Fibroblast of lung (primary cell): ENCODE results near the gene ATXN7L1. TPM values are rescaled to one million over a fixed set of nuclear protein-coding genes. Genes with fewer than 3 reads are reported as not detected.
A peak's percentile ranks its signal among the peaks of the same experiment; 100 is the strongest.

ENCODE experiments used
- DNase-seq, 2 donors: peaks; one replicate each; pipeline versions ENCODE4 v3.0.0 to v3.0.0-alpha.2; 2010; ENCODE audit warnings: low read depth in 2 of 2
- H2AFZ ChIP-seq: 2 replicates; pipeline ENCODE4 v1.5.1; 2012; ENCODE audit warnings: low read length, control low read depth, inconsistent platforms
- H3K27ac ChIP-seq: 2 replicates; pipeline ENCODE4 v1.5.1; 2011; ENCODE audit warnings: low read length, control low read depth; ENCODE audit not compliant: insufficient read depth
- H3K27me3 ChIP-seq: 2 replicates; pipeline ENCODE4 v1.5.1; 2011; ENCODE audit warnings: mild to moderate bottlenecking, low read length; ENCODE audit not compliant: control insufficient read depth, insufficient read depth
- H3K36me3 ChIP-seq: 2 replicates; pipeline ENCODE4 v1.5.1; 2011; ENCODE audit warnings: low read length; ENCODE audit not compliant: control insufficient read depth, insufficient read depth
- H3K4me1 ChIP-seq: 2 replicates; pipeline ENCODE4 v1.5.1; 2011; ENCODE audit warnings: low read length; ENCODE audit not compliant: control insufficient read depth, insufficient read depth; ENCODE audit errors: extremely low read depth
- H3K4me2 ChIP-seq: 2 replicates; pipeline ENCODE4 v1.5.1; 2011; ENCODE audit warnings: low read length, control low read depth; ENCODE audit not compliant: insufficient read depth; ENCODE audit errors: extremely low read depth
- H3K4me3 ChIP-seq, 4 experiments: fragments of 200-600 bp in 1 of 4; sonication (generic) in 1 of 4; replicated peaks in 1 of 4; 2 replicates each; pipeline ENCODE4 v1.5.1; 2011 to 2016; ENCODE audit warnings: low read length in 4 of 4, low read depth in 3 of 4, mild to moderate bottlenecking in 3 of 4, control low read depth in 2 of 4, inconsistent platforms in 1 of 4, mixed read lengths in 1 of 4; ENCODE audit not compliant: insufficient read depth in 1 of 4; ENCODE audit errors: control extremely low read depth in 1 of 4
- H3K79me2 ChIP-seq: 2 replicates; pipeline ENCODE4 v1.5.1; 2012; ENCODE audit warnings: mild to moderate bottlenecking, low read length, inconsistent platforms; ENCODE audit not compliant: control insufficient read depth, insufficient read depth
- H3K9ac ChIP-seq: 2 replicates; pipeline ENCODE4 v1.5.1; 2011; ENCODE audit warnings: mild to moderate bottlenecking, low read length, control low read depth; ENCODE audit not compliant: insufficient read depth
- H3K9me3 ChIP-seq: 2 replicates; pipeline ENCODE4 v1.5.1; 2012; ENCODE audit warnings: low read depth, low read length; ENCODE audit not compliant: control insufficient read depth, insufficient read depth
- H4K20me1 ChIP-seq: 2 replicates; pipeline ENCODE4 v1.5.1; 2011; ENCODE audit warnings: low read length; ENCODE audit not compliant: control insufficient read depth, insufficient read depth; ENCODE audit errors: extremely low read depth
- EZH2 ChIP-seq: IDR thresholded peaks from 2 replicates; pipeline ENCODE4 v1.5.1; 2012; ENCODE audit warnings: low read length, control low read depth, mild to moderate bottlenecking; ENCODE audit errors: missing control alignments
- polyA plus RNA-seq, 2 donors: library from polyadenylated mRNA; depleted of rRNA in 1 of 2; stranded (reverse) in 1 of 2; unstranded in 1 of 2; fragments of >200 nt; gene quantifications; 2 replicates each; pipeline ENCODE4 v1.2.1, GENCODE V29; 2011 to 2012; ENCODE audit warnings: missing spikeins in 1 of 2
- total RNA-seq: library from RNA; depleted of rRNA; stranded (reverse); fragments of >200 nt; gene quantifications from 2 replicates; pipeline ENCODE4 v1.2.1, GENCODE V29; 2014
- TF ChIP-seq, protein P1 (sequence below), 2 donors: IDR thresholded peaks in 1 of 2; conservative IDR thresholded peaks in 1 of 2; 1 replicate in 1 of 2; 2 replicates in 1 of 2; pipeline ENCODE4 v1.5.1; 2011 to 2012; ENCODE audit warnings: low read length in 2 of 2, control low read depth in 1 of 2, inconsistent platforms in 1 of 2, low read depth in 1 of 2, mild to moderate bottlenecking in 1 of 2

Gene ATXN7L1
- total and polyA plus RNA-seq, 2 donors (not counting 1 experiment from before 2014, with no cell fraction given) = 5.1 to 9.4 TPM

DNA sequence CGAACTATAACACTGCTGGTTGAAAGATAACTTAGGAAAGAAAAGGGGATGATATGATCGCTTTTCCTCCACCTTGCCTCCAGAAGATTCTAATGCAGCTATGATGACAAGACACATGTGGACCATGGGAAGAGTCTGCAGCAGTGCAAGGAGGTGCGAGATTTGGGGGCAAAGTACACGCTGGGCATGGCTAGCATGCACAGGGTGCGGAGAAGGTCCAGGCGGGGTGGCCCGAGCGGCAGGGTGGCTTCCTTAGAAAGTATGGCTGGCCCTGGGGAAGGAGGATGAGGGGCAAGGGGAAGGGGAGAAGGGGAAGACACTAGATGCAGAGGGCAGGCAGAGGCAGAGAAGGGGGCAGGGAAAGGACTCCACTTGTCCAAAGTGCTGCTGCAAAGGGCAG, 15.6 kb downstream of the ATXN7L1 start:
- no peaks in the 10 kb centered on the region for H3K27me3 ChIP-seq
- no peaks in the 10 kb centered on the region for H3K79me2 ChIP-seq
- H3K4me3 ChIP-seq = no peak overlapping the region
- no peaks in the 10 kb centered on the region for H3K4me1 ChIP-seq
- no peaks in the 10 kb centered on the region for H3K9me3 ChIP-seq
- no peaks in the 10 kb centered on the region for H3K36me3 ChIP-seq
- no peak overlapping the region for H3K9ac ChIP-seq
- TF ChIP-seq, protein P1, sequence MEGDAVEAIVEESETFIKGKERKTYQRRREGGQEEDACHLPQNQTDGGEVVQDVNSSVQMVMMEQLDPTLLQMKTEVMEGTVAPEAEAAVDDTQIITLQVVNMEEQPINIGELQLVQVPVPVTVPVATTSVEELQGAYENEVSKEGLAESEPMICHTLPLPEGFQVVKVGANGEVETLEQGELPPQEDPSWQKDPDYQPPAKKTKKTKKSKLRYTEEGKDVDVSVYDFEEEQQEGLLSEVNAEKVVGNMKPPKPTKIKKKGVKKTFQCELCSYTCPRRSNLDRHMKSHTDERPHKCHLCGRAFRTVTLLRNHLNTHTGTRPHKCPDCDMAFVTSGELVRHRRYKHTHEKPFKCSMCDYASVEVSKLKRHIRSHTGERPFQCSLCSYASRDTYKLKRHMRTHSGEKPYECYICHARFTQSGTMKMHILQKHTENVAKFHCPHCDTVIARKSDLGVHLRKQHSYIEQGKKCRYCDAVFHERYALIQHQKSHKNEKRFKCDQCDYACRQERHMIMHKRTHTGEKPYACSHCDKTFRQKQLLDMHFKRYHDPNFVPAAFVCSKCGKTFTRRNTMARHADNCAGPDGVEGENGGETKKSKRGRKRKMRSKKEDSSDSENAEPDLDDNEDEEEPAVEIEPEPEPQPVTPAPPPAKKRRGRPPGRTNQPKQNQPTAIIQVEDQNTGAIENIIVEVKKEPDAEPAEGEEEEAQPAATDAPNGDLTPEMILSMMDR (conservative IDR thresholded peaks at IDR 0.05 in 1 of 2, IDR thresholded peaks at IDR 0.05 in 1 of 2; ENCODE audit: low read depth in 1 of 2, low read length in 2 of 2) = no peak
- no peak for TF ChIP-seq EZH2
- H2AFZ ChIP-seq = no peak overlapping the region
- no peak for DNase-seq
- no peak overlapping the region for H3K27ac ChIP-seq
- no peaks in the 10 kb centered on the region for H4K20me1 ChIP-seq
- no peak overlapping the region for H3K4me2 ChIP-seq

DNA sequence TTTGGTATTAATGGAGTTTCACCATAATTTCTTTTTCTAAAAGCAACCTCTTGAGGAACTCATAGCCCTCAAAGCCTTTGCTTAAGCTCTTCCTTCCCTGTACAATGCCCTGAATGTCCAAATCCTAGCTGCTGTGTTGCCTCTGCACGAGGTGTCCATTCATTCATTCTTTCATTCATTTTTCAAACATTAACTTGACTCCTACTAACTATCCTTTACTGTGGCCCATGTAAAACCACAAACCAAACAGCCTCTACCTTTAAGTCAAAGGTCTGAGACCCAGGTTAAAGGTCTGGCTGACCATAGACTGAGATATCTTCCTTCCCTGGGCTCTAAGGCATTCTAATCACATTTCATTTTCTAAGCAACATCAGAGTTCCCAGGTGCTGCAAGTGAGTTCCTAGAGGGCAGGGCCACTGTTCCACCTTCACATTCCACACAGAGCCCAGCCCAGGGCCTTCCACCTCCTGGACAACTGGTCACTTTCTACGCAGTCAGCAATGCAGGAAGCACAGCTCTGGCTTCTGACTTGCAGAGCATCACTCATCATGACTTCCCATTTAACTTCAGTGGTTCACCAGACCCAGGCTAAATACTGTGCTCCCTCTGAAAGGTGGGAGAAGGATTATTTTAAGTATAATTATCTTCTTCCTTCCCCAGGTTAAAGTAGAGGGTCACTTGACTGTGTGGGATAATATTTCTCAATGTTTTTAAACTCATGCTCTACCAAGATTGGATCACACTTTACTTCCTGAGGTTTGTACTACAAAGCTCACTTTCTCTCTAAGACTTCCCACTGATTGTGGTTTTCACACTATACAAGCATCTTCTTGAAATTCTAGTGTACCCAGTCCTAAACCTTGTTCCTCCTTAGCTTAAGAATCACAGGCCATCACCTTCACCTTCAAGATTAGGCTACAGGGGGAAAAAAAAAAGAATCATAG, 19.1 kb downstream of the ATXN7L1 start:
- H3K4me2 ChIP-seq = no peak overlapping the region
- H3K36me3 ChIP-seq = no peaks in the 10 kb centered on the region
- no peaks in the 10 kb centered on the region for H4K20me1 ChIP-seq
- H2AFZ ChIP-seq = no peak overlapping the region
- H3K9ac ChIP-seq = no peak overlapping the region
- no peaks in the 10 kb centered on the region for H3K27me3 ChIP-seq
- no peak for DNase-seq
- H3K79me2 ChIP-seq = no peaks in the 10 kb centered on the region
- no peak overlapping the region for H3K4me3 ChIP-seq
- H3K9me3 ChIP-seq = no peaks in the 10 kb centered on the region
- TF ChIP-seq, protein P1 (conservative IDR thresholded peaks at IDR 0.05 in 1 of 2, IDR thresholded peaks at IDR 0.05 in 1 of 2; ENCODE audit: low read depth in 1 of 2, low read length in 2 of 2) = no peak
- no peak for TF ChIP-seq EZH2
- H3K27ac ChIP-seq = no peak overlapping the region
- peaks cover 6% of the 10 kb centered on the region for H3K4me1 ChIP-seq

DNA sequence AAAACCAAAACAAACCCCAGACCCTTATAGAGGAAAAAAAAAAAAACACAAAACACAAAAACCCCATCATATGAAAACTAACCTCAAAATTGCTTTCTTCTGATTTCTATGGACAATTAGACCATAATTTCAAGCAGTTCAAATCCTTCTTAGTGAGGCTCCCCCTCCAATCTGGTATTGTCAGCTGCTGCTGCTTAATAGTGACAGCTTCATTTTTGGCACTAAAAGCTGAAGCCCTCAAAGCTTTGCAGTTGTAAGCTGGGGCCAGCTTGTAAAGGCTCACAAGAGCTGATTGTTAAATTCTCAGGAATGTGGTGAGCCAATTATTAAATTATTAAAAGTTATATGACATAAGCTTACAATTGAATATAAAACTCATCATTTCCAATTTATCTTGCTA, 21.9 kb downstream of the ATXN7L1 start:
- H3K9ac ChIP-seq = no peak overlapping the region
- no peaks in the 10 kb centered on the region for H3K36me3 ChIP-seq
- no peaks in the 10 kb centered on the region for H3K79me2 ChIP-seq
- H4K20me1 ChIP-seq = no peaks in the 10 kb centered on the region
- H2AFZ ChIP-seq = no peak overlapping the region
- H3K4me1 ChIP-seq = peaks cover 9% of the 10 kb centered on the region
- H3K9me3 ChIP-seq = no peaks in the 10 kb centered on the region
- DNase-seq = no peak
- no peak overlapping the region for H3K27ac ChIP-seq
- H3K4me3 ChIP-seq = no peak overlapping the region
- TF ChIP-seq EZH2 = no peak
- TF ChIP-seq, protein P1 (conservative IDR thresholded peaks at IDR 0.05 in 1 of 2, IDR thresholded peaks at IDR 0.05 in 1 of 2; ENCODE audit: low read depth in 1 of 2, low read length in 2 of 2) = no peak
- no peaks in the 10 kb centered on the region for H3K27me3 ChIP-seq
- H3K4me2 ChIP-seq = peak overlapping the region; percentile 7
